HCT116 (cell line): ENCODE measurements around the gene HIGD2A. TPM values are rescaled to one million over a fixed set of nuclear protein-coding genes. Genes with fewer than 3 reads are reported as not detected.
A peak's percentile ranks its signal among the peaks of the same experiment; 100 is the strongest.

Experiments used
- ATAC-seq: fragments of 200-7000 bp; cut with Tn5 transposase; 2 replicates; pipeline ENCODE4 v1.9.1; 2020; ENCODE audit warnings: mild to moderate bottlenecking, moderate library complexity
- BruUV-seq: library from RNA; stranded (reverse); fragments of 400-500 nt; replicated peaks from 2 replicates; lab custom pipeline; 2021; lab: Mats Ljungman, UMichigan
- CTCF ChIA-PET: fragments of 300-600 bp; sonication (Branson Sonifier 250); formaldehyde crosslinking; loops from one replicate; lab custom pipeline; 2021; ENCODE audit warnings: antibody characterized with exemption; lab: Charles Lee
- POLR2A ChIA-PET: fragments of 300-600, 350-600 bp; sonication (Branson Sonifier 250); formaldehyde crosslinking; loops from one replicate; lab custom pipeline; 2021; ENCODE audit warnings: antibody characterized with exemption; lab: Charles Lee
- RAD21 ChIA-PET, 2 experiments: fragments of 300-600 bp; sonication (Branson Sonifier 250); formaldehyde crosslinking; loops; one replicate each; lab custom pipeline; 2023; ENCODE audit warnings: low total read pairs in 2 of 2; ENCODE audit not compliant: uncharacterized antibody in 2 of 2, unreplicated experiment in 2 of 2, low non-redundant PET in 1 of 2; lab: Charles Lee
- DNase-seq: peaks from one replicate; pipeline ENCODE4 v3.0.0-alpha.2; 2010; ENCODE audit warnings: low read depth, low spot score
- H2AFZ ChIP-seq: fragments of 200-600 bp; shearing (Covaris generic), sonication (generic); 2 replicates; pipeline ENCODE4 v1.6.1; 2017; ENCODE audit warnings: low read depth, mixed run types, mixed read lengths, antibody characterized with exemption, low read length; ENCODE audit not compliant: poor library complexity, severe bottlenecking
- H3K27ac ChIP-seq: 2 replicates; pipeline ENCODE4 v1.5.1; 2012; ENCODE audit warnings: low read depth, low read length
- H3K27me3 ChIP-seq: fragments of 200-600 bp; sonication (generic); 2 replicates; pipeline ENCODE4 v1.6.1; 2016; ENCODE audit warnings: mixed run types, low read length, mixed read lengths; ENCODE audit not compliant: insufficient read depth
- H3K36me3 ChIP-seq, 2 experiments: fragments of 200-500 bp in 1 of 2; fragments of 200-600 bp in 1 of 2; sonication (Bioruptor generic) in 1 of 2; sonication (generic) in 1 of 2; 2 replicates each; pipeline versions ENCODE4 v1.5.1 to v1.6.1; 2014 to 2016; ENCODE audit warnings: low read length in 2 of 2, inconsistent platforms in 1 of 2, mixed read lengths in 1 of 2, mixed run types in 1 of 2; ENCODE audit not compliant: insufficient read depth in 2 of 2, control insufficient read depth in 1 of 2
- H3K4me1 ChIP-seq, 2 experiments: fragments of 200-600 bp in 1 of 2; sonication (generic) in 1 of 2; 2 replicates each; pipeline versions ENCODE4 v1.5.1 to v1.6.1; 2012 to 2017; ENCODE audit warnings: low read length in 2 of 2, inconsistent platforms in 1 of 2, mild to moderate bottlenecking in 1 of 2, mixed read lengths in 1 of 2, mixed run types in 1 of 2, moderate library complexity in 1 of 2; ENCODE audit not compliant: insufficient read depth in 2 of 2, control insufficient read depth in 1 of 2
- H3K4me2 ChIP-seq: fragments of 200-600 bp; sonication (generic); 2 replicates; pipeline ENCODE4 v1.6.1; 2017; ENCODE audit warnings: mixed run types, low read length, mixed read lengths
- H3K4me3 ChIP-seq, 2 experiments: fragments of 200-600 bp in 1 of 2; sonication (generic) in 1 of 2; replicated peaks in 1 of 2; 2 replicates each; pipeline ENCODE4 v1.5.1; 2011 to 2016; ENCODE audit warnings: low read length in 2 of 2, control low read depth in 1 of 2, low read depth in 1 of 2, mild to moderate bottlenecking in 1 of 2, mixed read lengths in 1 of 2, mixed run types in 1 of 2
- H3K79me2 ChIP-seq: fragments of 200-600 bp; sonication (generic); 2 replicates; pipeline ENCODE4 v1.6.1; 2017; ENCODE audit warnings: mild to moderate bottlenecking, mixed run types, low read length, moderate library complexity, mixed read lengths; ENCODE audit not compliant: insufficient read depth
- H3K9ac ChIP-seq: fragments of 200-600 bp; sonication (generic); 2 replicates; pipeline ENCODE4 v1.6.1; 2016; ENCODE audit warnings: low read length, mixed read lengths
- H3K9me2 ChIP-seq: fragments of 200-600 bp; sonication (generic), shearing (Covaris generic); 2 replicates; pipeline ENCODE4 v1.6.1; 2017; ENCODE audit warnings: mixed run types, mild to moderate bottlenecking, moderate library complexity; ENCODE audit not compliant: insufficient read depth
- H3K9me3 ChIP-seq, 2 experiments: fragments of 200-500 bp in 1 of 2; fragments of 200-600 bp in 1 of 2; sonication (Bioruptor generic) in 1 of 2; sonication (generic) in 1 of 2; 2 replicates each; pipeline ENCODE4 v1.6.1; 2014 to 2017; ENCODE audit warnings: low read length in 2 of 2, mixed read lengths in 2 of 2, inconsistent platforms in 1 of 2, low read depth in 1 of 2, mild to moderate bottlenecking in 1 of 2, mixed run types in 1 of 2, moderate library complexity in 1 of 2; ENCODE audit not compliant: control insufficient read depth in 1 of 2, insufficient read depth in 1 of 2
- H4K20me1 ChIP-seq: fragments of 200-600 bp; sonication (generic), shearing (Covaris generic); 2 replicates; pipeline ENCODE4 v1.6.1; 2017; ENCODE audit warnings: mixed run types, mild to moderate bottlenecking, moderate library complexity; ENCODE audit not compliant: insufficient read depth
- ELF1 ChIP-seq: IDR thresholded peaks from 2 replicates; pipeline ENCODE4 v1.6.1; 2012; ENCODE audit warnings: low read depth, borderline replicate concordance
- SRF ChIP-seq: IDR thresholded peaks from 2 replicates; pipeline ENCODE4 v1.6.1; 2012; ENCODE audit warnings: low read depth
- YY1 ChIP-seq: IDR thresholded peaks from 2 replicates; pipeline ENCODE4 v1.6.1; 2011; ENCODE audit warnings: low read length, low read depth, moderate library complexity, mild to moderate bottlenecking; ENCODE audit not compliant: insufficient replicate concordance; ENCODE audit errors: extremely low read depth
- ZBTB33 ChIP-seq: IDR thresholded peaks from 2 replicates; pipeline ENCODE4 v1.6.1; 2011; ENCODE audit warnings: mild to moderate bottlenecking, low read length, moderate library complexity; ENCODE audit not compliant: insufficient replicate concordance; ENCODE audit errors: extremely low read depth
- intact Hi-C: fragments of 100-400 bp; cut with micrococcal nuclease; formaldehyde crosslinking; loops from 2 replicates; pipeline ENCODE4 v1.10.0; 2022
- total RNA-seq: library from RNA; stranded (reverse); gene quantifications from one replicate; pipeline ENCODE4 v1.2.1, GENCODE V29; 2021; ENCODE audit not compliant: unreplicated experiment
- TF ChIP-seq, protein P1 (sequence below): IDR thresholded peaks from 2 replicates; pipeline ENCODE4 v1.6.1; 2012

Gene HIGD2A
- total RNA-seq, 1 experiment from 2014 or later: 130 TPM

DNA sequence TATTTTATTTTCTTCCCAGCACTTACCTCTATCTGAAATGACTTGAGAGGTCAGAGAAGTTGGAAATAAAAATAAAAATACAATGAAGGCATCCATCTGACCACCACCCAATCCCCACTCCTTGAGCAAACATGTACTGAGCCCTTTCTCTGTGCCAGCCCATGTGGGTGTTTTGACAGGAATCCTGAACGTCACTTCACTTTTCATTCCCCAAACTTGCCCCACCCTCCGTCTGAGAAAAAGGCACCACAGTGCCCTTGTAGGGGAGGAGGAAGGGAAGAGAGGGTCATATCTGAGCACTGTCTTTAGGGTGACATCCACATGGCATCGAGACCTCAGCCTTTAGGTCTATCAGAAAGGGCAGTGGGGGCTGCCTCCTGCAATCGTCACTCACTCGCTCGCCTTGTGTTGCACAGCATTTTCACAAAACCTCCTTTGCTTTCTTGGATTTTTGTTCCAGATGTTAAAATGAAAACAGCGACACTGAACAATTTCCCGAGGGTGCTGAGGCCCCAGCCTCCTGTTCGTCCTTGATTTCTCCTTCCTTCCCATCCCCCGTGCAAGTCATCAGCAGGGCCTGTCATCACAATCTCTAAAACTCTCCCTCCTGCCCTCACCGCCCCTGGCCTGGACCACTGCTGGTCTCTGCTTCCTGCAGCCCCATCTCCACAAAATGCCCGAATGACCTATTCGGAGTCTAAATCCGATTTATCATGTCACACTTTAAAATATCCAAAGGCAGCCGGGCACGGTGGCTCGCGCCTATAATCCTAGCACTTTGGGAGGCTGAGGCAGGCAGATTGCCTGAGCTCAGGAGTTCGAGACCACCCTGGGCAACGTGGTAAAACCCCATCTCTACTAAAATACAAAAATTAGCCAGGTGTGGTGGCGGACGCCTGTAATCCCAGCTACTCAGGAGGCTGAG, 13.0 kb downstream of the HIGD2A start:
- ChIA-PET CTCF (no interaction called here), RAD21 (no interaction called here)
- no peak for ATAC-seq
- no peaks in the 10 kb centered on the region for H3K36me3 ChIP-seq
- H3K4me1 ChIP-seq: peaks cover 13 to 26% of the 10 kb centered on the region in 2 experiments
- TF ChIP-seq, protein P1, sequence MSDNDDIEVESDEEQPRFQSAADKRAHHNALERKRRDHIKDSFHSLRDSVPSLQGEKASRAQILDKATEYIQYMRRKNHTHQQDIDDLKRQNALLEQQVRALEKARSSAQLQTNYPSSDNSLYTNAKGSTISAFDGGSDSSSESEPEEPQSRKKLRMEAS: no peak
- no peak for TF ChIP-seq YY1
- TF ChIP-seq SRF: no peak
- no peak for TF ChIP-seq ELF1
- no peak for TF ChIP-seq ZBTB33
- TF ChIP-seq, all 23 proteins: peak for 0
- H3K9me2 ChIP-seq: no peaks in the 10 kb centered on the region
- peak overlapping the region; percentile 59; the same call in 1 of the 2 replicates for H3K4me2 ChIP-seq
- no TSS peak for BruUV-seq
- no peak overlapping the region for H3K27ac ChIP-seq
- DNase-seq: no peak
- no peaks in the 10 kb centered on the region for H4K20me1 ChIP-seq
- no peak overlapping the region for H3K4me3 ChIP-seq
- intact Hi-C loops: no loop called here
- POLR2A ChIA-PET: no interaction called here
- 0 out of 2 replicates have a peak overlapping the region, but pooled peaks have one; percentile 8 for H3K9ac ChIP-seq
- no peaks in the 10 kb centered on the region for H3K27me3 ChIP-seq
- no peak overlapping the region for H2AFZ ChIP-seq
- no peaks in the 10 kb centered on the region for H3K79me2 ChIP-seq
- no peaks in the 10 kb centered on the region for H3K9me3 ChIP-seq
